ENCODE measurements around the gene PTPRN2. TPM values are rescaled to one million over a fixed set of nuclear protein-coding genes. Genes with fewer than 3 reads are reported as not detected.

Gene PTPRN2
- total and polyA plus RNA-seq, 2 donors (not counting 1 experiment from before 2014, with no cell fraction given): 0.54 to 1.2 TPM

DNA sequence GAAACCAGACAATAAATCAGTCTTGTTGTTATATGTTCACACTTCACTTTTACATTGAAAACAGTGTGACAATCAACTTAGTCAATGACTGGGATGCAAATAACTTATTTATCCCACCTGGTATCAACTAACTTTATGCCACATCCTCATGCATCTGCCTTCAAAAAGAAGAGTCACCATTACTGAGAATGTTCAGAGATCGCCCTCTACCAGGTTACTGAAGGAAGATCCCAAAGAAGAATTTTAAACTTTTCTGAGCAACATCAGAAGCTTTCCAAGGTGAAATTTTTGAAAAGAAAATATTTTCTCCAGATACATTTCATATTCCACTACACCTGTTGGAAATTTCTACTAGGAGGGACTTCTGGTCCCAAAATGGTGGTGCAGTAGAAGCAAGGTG lies 359.5 kb downstream of the PTPRN2 start:
- TF ChIP-seq EZH2 (IDR thresholded peaks at IDR 0.05; ENCODE audit: low read length, missing control alignments): no peak
- TF ChIP-seq, protein P1, sequence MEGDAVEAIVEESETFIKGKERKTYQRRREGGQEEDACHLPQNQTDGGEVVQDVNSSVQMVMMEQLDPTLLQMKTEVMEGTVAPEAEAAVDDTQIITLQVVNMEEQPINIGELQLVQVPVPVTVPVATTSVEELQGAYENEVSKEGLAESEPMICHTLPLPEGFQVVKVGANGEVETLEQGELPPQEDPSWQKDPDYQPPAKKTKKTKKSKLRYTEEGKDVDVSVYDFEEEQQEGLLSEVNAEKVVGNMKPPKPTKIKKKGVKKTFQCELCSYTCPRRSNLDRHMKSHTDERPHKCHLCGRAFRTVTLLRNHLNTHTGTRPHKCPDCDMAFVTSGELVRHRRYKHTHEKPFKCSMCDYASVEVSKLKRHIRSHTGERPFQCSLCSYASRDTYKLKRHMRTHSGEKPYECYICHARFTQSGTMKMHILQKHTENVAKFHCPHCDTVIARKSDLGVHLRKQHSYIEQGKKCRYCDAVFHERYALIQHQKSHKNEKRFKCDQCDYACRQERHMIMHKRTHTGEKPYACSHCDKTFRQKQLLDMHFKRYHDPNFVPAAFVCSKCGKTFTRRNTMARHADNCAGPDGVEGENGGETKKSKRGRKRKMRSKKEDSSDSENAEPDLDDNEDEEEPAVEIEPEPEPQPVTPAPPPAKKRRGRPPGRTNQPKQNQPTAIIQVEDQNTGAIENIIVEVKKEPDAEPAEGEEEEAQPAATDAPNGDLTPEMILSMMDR (conservative IDR thresholded peaks at IDR 0.05 in 1 of 2, IDR thresholded peaks at IDR 0.05 in 1 of 2; ENCODE audit: low read depth in 1 of 2, low read length in 2 of 2): no peak
- Histone ChIP-seq H3K4me1 (ENCODE audit: control insufficient read depth, extremely low read depth, insufficient read depth, low read length) (no peaks in the 10 kb centered on the region), H3K9ac (ENCODE audit: insufficient read depth, low read length) (no peak overlapping the region)

DNA sequence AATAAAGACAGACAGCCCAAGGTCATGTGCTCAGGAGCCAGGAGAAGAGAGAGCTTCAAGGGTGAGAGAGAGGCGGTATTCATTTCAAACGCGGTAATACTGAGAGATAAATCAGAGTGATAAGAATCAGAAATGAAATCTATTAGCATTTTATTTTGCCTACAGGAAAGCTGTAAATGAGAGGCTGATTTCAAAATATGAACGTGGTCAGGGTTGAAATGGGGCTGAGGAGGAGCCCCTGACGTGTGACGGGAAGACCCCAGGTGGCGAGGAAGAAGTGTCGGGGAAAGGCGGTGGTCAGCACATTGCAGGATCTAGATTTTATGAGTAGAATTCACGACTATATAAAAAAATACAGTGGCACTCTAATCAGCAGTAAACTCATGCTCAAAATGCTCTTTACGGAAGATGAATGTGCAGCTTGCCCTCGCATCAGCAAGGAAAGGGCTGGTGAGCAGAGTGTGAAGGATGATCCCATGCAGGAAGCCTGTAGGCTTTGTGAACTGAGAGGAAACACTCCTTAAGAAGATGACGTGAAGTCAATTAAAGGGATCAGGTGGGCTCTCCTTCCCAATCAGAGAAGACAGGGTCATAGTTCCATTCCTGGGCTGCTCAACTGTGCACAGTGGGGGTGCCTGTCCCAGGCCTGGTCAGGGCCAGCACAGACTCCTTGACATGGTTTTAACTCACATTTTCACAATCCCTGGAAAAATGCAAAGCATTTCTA lies 360.2 kb downstream of the PTPRN2 start:
- no peak overlapping the region for H3K4me3 ChIP-seq (replicated peaks in 1 of 4; ENCODE audit: control extremely low read depth in 1 of 4, insufficient read depth in 1 of 4, low read depth in 3 of 4, low read length in 4 of 4)
- DNase-seq (ENCODE audit: low read depth in 2 of 2): no peak
- H3K4me1 ChIP-seq (ENCODE audit: control insufficient read depth, extremely low read depth, insufficient read depth, low read length): no peaks in the 10 kb centered on the region
- no peak overlapping the region for H3K9ac ChIP-seq (ENCODE audit: insufficient read depth, low read length)
- no peak overlapping the region for H3K4me2 ChIP-seq (ENCODE audit: extremely low read depth, insufficient read depth, low read length)
- no peak for TF ChIP-seq EZH2 (IDR thresholded peaks at IDR 0.05; ENCODE audit: low read length, missing control alignments)
- TF ChIP-seq, protein P1 (conservative IDR thresholded peaks at IDR 0.05 in 1 of 2, IDR thresholded peaks at IDR 0.05 in 1 of 2; ENCODE audit: low read depth in 1 of 2, low read length in 2 of 2): no peak
- no peaks in the 10 kb centered on the region for H4K20me1 ChIP-seq (ENCODE audit: control insufficient read depth, extremely low read depth, insufficient read depth, low read length)
- no peak overlapping the region for H2AFZ ChIP-seq (ENCODE audit: low read length)
- no peaks in the 10 kb centered on the region for H3K9me3 ChIP-seq (ENCODE audit: control insufficient read depth, insufficient read depth, low read depth, low read length)
- H3K79me2 ChIP-seq (ENCODE audit: control insufficient read depth, insufficient read depth, low read length): no peaks in the 10 kb centered on the region
- no peaks in the 10 kb centered on the region for H3K27me3 ChIP-seq (ENCODE audit: control insufficient read depth, insufficient read depth, low read length)
- H3K27ac ChIP-seq (ENCODE audit: insufficient read depth, low read length): no peak overlapping the region
- H3K36me3 ChIP-seq (ENCODE audit: control insufficient read depth, insufficient read depth, low read length): no peaks in the 10 kb centered on the region

More for the DNA sequence above, 359.5 kb downstream of the PTPRN2 start:
- no peak overlapping the region for H3K4me3 ChIP-seq (replicated peaks in 1 of 4; ENCODE audit: control extremely low read depth in 1 of 4, insufficient read depth in 1 of 4, low read depth in 3 of 4, low read length in 4 of 4)
- H3K27ac ChIP-seq (ENCODE audit: insufficient read depth, low read length): no peak overlapping the region
- no peaks in the 10 kb centered on the region for H3K9me3 ChIP-seq (ENCODE audit: control insufficient read depth, insufficient read depth, low read depth, low read length)
- H3K79me2 ChIP-seq (ENCODE audit: control insufficient read depth, insufficient read depth, low read length): no peaks in the 10 kb centered on the region
- no peaks in the 10 kb centered on the region for H3K27me3 ChIP-seq (ENCODE audit: control insufficient read depth, insufficient read depth, low read length)
- H4K20me1 ChIP-seq (ENCODE audit: control insufficient read depth, extremely low read depth, insufficient read depth, low read length): no peaks in the 10 kb centered on the region
- no peaks in the 10 kb centered on the region for H3K36me3 ChIP-seq (ENCODE audit: control insufficient read depth, insufficient read depth, low read length)
- no peak for DNase-seq (ENCODE audit: low read depth in 2 of 2)
- no peak overlapping the region for H2AFZ ChIP-seq (ENCODE audit: low read length)
- H3K4me2 ChIP-seq (ENCODE audit: extremely low read depth, insufficient read depth, low read length): no peak overlapping the region

DNA sequence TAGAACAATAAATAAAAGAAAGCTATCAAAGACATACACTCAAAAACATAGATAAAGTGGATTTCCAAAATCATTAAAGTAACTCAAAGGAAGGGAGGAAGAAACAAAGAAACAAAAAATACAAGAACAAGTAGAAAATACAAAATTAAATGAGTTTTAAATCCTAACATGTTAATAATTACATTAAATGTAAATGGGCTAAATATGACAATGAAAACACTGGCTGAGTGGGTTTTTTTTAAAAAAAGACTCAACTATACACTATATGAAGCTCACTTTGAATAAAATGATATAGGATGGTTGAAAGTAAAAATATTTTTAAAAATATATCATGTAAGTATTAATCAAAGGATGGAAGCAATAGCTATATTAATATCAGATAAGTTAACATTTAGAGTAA lies 371.4 kb downstream of the PTPRN2 start:
- Histone ChIP-seq H4K20me1 (ENCODE audit: control insufficient read depth, extremely low read depth, insufficient read depth, low read length) (no peaks in the 10 kb centered on the region), H3K27ac (ENCODE audit: insufficient read depth, low read length) (no peak overlapping the region), H3K9me3 (ENCODE audit: control insufficient read depth, insufficient read depth, low read depth, low read length) (no peaks in the 10 kb centered on the region), H3K79me2 (ENCODE audit: control insufficient read depth, insufficient read depth, low read length) (no peaks in the 10 kb centered on the region), H3K4me3 (replicated peaks in 1 of 4; ENCODE audit: control extremely low read depth in 1 of 4, insufficient read depth in 1 of 4, low read depth in 3 of 4, low read length in 4 of 4) (no peak overlapping the region), H2AFZ (ENCODE audit: low read length) (no peak overlapping the region), H3K27me3 (ENCODE audit: control insufficient read depth, insufficient read depth, low read length) (no peaks in the 10 kb centered on the region), H3K4me1 (ENCODE audit: control insufficient read depth, extremely low read depth, insufficient read depth, low read length) (no peaks in the 10 kb centered on the region), H3K4me2 (ENCODE audit: extremely low read depth, insufficient read depth, low read length) (no peak overlapping the region), H3K36me3 (ENCODE audit: control insufficient read depth, insufficient read depth, low read length) (no peaks in the 10 kb centered on the region), H3K9ac (ENCODE audit: insufficient read depth, low read length) (no peak overlapping the region)
- TF ChIP-seq, protein P1 (conservative IDR thresholded peaks at IDR 0.05 in 1 of 2, IDR thresholded peaks at IDR 0.05 in 1 of 2; ENCODE audit: low read depth in 1 of 2, low read length in 2 of 2): no peak
- TF ChIP-seq EZH2 (IDR thresholded peaks at IDR 0.05; ENCODE audit: low read length, missing control alignments): no peak
- DNase-seq (ENCODE audit: low read depth in 2 of 2): no peak

Measured in fibroblast of lung (primary cell).